Ishikawa (cell line): ENCODE results near the gene COL15A1.

ENCODE experiments used
- CREB1 ChIP-seq: IDR thresholded peaks from 2 replicates; pipeline ENCODE4 v1.6.1; 2012; ENCODE audit warnings: low read depth
- EP300 ChIP-seq: IDR thresholded peaks from 2 replicates; pipeline ENCODE4 v1.6.1; 2012; ENCODE audit warnings: borderline replicate concordance
- TAF1 ChIP-seq: IDR thresholded peaks from 2 replicates; pipeline ENCODE4 v1.6.1; 2012; ENCODE audit warnings: low read depth, mild to moderate bottlenecking
- USF1 ChIP-seq: IDR thresholded peaks from 2 replicates; pipeline ENCODE4 v1.6.1; 2012

- TF ChIP-seq TAF1 (no peak), CREB1 (no peak), USF1 (no peak), EP300 (no peak)
Observed at GRCh38 chr9:99074902-99075245, 131.2 kb downstream of the COL15A1 start.
